Germinal center (tissue), 1 donor: ENCODE measurements around the gene BSN.
"Not testable (repeated sequence)": the region's sequence is repeated elsewhere in the genome, so short reads cannot be mapped to it uniquely, and the experiment has no call there.

Source experiments
- DNase-seq: peaks from one replicate; pipeline ENCODE4 v3.0.0; 2012; ENCODE audit warnings: mixed read lengths, low spot score

The BSN gene

DNA sequence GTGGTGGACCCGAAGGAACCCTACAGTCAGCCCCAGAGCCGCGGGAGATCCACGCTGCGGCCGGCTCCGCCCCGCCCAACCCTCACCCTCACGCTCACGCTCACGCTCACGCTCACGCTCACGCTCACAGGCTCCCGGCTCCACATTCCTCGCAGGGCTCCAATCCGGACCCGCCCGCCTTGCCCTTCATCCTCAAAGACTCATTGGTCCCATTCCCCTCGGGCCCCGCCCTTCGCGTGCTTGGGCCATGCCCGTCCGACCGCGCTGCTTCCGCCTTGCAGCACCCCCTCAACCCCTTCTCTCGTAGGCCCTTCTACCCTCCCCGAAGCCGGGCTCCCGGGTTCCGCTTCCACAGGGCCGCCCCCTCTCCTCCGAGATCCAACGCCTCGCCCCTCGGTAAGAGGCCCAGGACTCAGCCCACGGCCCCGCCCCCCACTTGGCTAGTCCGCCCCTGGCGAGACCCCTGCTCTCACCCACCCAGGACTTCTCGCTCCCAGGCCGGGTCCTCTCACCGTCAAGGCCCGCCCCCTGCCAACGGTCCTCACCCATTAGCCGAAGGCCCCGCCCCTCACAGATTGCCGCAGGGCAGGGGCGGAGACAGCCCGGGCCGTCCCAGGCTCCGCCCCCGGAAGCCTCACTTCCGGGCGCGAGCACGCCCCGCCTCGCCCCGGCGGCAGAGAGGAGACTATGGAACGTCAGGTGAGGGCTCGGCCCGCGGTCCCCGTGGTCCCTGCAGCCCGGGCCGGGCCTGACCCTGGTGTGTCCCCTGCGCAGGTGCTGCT, 119.6 kb downstream of the BSN start, which contains the start of gene APEH:
Gene APEH (plus strand): TSS at position 637 of the 782 bp plus-strand sequence. CDS start 51 bp downstream, at position 688.
- peak; percentile 98 for DNase-seq

DNA sequence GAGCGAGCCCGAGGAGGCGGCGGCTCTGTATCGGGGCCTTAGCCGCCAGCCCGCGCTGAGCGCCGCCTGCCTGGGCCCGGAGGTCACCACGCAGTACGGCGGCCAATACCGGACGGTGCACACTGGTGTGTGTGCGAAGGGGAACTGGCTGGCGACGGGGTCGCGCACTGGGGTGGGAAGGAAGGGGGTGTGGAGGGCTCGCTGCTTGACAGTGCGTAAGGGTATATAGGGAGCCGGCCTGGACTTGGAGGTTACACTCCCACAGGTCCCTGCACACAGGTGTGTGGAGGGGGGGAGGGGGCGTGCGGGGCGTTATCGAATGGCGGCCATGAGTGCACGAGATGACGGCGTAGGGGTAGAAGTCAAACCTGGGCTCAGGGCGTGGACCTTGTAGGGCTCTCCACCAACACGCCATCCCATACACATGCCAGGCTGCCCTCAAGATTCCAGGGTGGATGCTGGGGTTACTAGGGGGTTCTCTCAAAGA, 120.3 kb downstream of the BSN start:
- no peak for DNase-seq

DNA sequence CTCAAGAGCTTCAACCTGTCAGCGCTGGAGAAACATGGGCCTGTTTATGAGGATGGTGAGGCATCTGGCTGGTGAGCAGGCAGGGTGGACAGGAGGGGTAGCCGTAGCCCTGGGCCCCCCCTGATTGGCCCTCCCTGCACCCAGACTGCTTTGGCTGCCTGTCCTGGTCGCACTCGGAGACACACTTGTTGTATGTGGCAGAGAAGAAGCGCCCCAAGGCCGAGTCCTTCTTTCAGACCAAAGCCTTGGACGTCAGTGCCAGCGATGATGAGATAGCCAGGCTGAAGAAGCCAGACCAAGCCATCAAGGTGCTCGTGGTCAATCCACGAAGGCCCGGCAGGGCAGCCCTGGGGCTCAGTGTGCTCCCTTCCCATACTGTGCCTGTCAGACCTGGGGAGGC, 121.6 kb downstream of the BSN start:
- no peak for DNase-seq

DNA sequence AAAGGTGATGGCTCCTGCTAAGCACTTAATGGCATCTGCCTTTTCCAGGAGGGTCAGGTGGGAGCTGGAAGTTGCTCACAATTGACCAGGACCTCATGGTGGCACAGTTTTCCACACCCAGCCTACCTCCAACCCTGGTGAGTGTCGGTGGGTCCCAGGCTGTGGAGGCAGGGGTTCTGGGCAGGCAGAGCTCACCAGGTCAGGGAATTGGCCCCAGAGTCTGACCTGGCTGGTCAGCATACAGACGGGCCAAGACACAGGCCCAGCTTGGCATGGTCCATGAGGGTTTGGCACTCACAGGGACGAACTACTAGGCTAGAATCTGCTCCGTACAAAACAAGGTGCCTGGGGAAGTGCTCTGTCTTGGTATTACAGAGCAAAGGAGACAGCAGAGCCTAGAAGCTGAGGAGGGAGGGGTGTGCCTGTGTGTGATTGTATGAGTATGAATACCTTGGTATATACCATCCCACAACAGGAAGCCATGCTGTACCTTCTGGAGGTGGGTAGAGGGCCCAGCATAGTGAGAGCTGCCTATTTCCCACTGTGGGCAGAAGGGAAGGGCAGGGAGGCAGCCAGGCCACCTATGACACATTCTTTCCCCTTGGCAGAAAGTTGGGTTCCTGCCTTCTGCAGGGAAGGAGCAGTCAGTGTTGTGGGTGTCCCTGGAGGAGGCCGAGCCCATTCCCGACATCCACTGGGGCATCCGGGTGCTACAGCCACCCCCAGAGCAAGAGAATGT, 126.4 kb downstream of the BSN start:
- DNase-seq = no peak

DNA sequence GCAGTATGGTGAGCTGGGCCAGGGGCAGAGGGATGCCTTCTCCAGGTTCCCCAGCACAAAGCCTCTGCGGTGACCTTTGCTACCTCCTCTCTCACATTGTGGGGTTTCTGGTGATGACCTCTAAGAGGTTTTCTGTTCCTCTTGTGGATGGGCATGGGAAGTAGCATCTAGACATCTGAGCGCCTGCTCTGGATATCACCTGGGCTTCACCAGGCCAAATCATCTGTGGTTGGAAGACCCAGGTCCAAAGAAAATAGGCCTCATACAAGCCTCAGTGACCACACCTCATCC, 126.9 kb downstream of the BSN start:
- no peak for DNase-seq

DNA sequence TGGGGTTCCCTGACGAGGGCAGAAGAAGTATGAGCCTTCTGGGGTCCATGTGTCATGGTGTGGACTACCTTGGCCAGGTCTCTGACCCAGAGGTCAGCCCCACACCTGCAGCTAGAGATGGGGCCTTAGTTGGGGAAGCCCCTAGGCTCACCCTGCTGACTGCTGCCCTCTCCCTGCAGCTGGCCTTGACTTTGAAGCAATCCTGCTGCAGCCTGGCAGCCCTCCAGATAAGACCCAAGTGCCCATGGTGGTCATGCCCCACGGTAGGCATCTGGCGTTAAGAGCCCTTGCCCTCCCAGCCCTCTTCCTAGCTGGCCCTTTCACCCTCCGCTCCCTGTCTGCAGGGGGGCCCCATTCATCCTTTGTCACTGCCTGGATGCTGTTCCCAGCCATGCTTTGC, 127.3 kb downstream of the BSN start:
- DNase-seq = no peak

DNA sequence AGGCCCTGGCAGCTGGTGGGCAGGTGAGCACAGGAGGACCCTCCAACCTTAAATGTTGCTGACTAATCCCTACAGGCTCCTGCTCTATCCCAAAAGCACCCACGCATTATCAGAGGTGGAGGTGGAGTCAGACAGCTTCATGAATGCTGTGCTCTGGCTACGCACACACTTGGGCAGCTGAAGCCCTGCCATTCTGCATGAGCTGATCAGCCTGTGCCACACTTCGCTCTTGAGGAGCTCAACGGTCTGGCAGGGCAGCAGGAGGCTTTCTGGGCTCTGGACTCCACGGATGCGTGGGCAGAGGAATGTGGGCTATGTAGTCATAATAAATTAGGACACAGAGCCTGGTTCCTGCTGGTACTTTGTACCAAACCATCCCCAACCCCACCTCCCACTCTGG, 128.9 kb downstream of the BSN start:
- DNase-seq = no peak

DNA sequence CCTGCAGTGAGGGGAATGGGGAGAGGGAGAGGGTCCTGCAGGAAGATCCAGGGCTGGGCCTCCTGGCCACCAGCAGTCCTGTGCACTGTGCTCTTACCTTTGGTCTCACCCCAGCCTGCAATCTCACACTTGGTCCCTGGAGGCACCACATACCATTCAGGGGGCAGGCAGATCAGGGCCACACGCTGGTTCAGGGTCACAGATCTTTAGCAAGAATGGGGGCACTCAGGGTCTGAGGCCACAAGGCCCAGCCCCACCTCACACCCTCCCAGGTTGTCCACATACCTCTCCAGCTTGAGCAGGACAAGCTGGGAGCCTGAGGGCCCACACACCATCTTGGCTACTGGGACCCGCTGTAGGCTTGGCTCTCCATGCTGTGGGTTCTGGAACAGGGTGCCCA, 130.2 kb downstream of the BSN start:
- DNase-seq = not testable (repeated sequence)

DNA sequence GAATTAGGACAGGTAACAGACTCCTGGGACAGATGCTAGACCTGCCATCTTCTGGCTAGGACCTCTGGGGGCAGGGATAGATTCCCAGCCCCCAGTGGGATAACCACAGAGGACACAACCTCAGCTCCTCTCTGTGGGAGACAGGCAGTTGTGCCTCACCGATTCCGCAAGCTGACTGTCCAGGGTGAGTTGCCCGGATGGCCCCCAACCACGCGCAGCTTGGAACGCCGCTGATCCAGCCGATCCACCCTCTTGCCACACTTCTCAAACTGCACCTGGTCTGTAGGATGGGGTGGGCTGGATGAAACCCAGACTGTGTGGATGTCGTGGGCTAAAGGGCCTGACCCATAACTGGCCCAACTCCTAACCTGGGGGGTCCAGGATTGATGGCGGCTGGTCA, 130.8 kb downstream of the BSN start:
- not testable (repeated sequence) for DNase-seq

DNA sequence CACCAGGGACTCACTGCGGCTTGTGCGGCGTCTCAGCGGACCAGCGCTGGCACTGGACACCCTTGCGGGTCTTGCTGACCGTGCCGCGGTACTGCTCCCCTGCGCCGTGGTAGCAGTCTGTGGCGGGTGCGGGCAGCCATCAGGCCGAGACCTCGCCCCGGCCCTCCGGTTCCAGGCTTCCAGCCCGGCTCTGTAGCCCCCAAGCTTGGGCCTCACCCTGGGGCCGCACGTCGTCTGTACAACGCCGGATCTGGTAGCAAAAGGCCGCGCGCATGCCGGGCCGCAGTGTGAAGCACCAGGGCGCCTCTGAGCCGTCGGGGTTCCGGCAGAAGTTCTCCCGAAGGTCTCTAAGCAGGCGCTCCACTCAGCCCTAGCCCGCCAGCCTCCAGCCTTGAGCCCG, 131.6 kb downstream of the BSN start:
- DNase-seq = not testable (repeated sequence)

DNA sequence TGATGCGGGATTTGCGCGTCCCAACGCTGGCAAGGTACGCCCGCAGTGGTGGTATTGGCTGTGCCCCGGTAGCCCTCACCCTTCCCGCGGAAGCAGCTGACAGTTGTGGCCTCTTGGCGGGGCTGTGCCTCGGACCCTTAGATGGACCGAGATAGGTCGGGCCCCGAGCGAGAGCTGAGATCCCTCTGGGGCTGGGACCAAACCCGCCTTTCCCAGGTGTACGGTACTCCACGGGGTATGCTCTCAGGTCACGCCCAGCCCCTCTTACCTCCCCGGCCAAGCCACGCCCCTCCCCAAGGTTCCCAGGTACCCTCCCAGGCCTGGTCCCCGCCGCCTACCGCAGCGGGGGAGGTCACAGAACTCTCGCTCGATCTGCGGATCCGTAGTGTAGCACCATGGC, 132.1 kb downstream of the BSN start:
- DNase-seq = not testable (repeated sequence)

DNA sequence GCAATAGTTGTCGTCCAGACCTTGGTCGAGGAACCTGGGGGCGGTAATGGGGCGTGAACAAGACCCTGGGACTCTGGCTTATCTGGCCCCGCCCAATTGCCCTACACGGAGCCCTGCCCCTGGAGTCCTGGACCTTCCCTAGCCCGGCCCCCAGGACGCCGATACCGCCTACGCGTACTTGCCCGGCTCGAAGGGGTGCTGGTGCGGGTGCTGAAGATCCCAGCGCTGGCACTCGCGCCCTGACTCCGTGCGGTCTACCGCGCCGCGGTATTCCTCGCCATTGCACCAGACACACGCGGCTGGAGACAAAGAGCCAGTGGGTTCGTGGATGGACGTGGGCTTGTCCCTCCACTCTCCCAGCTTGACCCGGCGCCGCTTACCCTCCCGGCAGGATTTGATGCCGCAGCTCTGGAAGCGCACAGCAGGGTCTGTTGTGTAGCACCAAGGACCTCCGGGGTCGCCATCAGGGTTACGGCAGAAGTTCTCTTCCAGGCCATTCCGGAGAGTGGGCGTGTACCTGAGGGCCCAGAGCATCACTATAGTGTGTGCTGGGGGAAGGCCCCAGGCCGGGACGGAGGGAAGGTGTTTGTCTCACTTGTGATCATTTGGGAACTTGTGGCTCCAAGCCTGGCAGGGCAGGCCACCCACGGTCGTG, 132.6 kb downstream of the BSN start:
- not testable (repeated sequence) for DNase-seq

DNA sequence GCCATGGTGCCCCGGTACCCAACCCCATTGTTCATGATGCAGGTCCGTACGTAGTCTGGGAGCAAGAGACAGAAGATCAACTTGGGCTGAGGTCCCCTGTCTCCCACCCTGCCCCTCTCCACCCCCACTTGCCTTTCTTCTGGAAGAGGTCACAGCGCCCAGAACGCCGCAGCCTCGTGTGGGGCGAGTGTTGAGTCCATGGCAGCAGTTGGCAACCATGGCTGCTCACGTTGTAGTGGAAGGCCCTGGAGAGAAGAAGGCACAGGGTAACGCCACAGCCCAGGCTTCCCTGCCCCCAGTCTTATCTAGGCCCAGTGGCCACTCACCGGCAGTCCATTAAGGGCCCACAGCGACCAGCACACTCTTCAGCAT, 133.1 kb downstream of the BSN start:
- not testable (repeated sequence) for DNase-seq

DNA sequence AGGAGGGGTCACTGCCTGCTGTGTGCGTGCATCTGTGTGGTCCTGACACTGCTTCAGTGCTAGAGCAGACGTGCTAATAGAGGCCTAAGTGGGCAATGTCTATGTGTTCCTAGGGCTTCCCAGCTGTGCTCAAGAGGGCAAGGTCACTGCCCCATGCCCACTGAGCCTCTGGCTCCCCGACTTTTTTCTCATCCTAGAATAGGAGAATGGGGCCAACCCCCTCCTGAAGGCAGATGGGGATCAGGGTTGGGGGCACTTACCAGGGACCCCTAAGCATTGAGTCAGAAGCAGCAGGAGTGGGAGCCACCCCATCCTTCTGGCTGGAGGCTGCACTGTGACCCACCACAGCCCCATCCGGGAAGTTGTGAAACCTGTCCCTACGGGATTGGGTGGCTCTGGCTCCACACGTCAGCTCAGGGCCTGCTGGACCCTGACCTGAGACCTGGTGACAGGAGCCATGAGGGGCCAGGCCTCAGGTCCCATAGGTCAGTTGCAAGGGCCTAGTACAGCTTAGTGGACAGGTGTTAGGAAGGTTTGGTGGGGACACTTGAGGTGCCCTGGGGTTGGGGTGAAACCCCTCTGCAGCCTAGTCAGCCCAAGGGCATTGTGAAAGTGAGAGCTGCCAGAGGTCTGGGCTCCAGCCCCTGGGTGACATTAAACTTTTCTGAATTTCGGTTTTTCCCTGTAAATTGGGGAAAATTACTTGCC, 134.2 kb downstream of the BSN start:
- not testable (repeated sequence) for DNase-seq

DNA sequence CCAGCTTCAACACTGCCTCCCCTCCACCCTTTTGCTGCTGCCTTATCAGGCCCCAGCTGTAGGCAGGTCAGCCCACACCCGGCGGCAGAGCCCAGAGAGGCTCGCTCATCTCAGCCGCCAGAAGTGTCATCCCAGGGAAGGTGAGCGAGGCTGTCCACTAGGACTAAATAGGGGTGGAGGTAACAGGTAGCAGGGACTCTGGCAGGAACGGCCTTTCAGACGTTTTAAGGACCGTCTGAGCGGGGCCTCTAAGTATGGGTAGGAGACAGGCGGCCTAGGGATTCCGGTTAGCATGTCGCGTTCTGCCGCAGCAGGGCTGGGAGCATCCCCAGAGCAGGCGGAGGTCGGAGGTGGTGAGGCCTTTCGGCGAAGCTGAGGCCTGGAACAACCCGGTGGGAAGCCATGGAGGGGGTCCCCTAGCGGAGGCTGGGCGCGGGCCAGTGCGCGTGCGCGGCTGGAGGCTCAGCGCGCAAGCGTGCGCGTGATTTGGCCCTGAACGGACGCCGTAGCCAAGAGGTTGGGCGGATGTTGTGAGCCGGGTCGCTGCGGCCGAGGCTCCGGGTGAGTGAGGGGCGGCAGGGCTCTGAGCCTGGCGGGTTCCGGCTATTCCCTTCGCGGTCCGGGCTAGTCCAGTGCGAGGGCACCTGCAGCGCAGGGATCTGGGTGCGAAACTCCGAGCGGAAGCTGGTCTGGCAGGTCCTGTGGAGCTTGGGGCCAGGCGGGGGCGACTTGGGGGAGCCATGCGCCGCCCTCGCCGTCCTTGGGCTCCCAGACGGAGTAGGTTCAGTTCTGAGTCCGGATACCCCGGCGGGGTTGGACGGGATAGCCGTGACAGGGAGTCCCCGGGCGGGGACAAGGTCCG, 135.0 kb downstream of the BSN start, which contains the start of the genes MST1 and RNF123:
Gene MST1 (minus strand): TSS at position 429 of the 862 bp plus-strand sequence. CDS start 783 bp downstream, outside the sequence.
Gene RNF123 (plus strand): TSS at position 512 of the 862 bp plus-strand sequence. CDS start 1,609 bp downstream, outside the sequence.
- peak; percentile 90 for DNase-seq

DNA sequence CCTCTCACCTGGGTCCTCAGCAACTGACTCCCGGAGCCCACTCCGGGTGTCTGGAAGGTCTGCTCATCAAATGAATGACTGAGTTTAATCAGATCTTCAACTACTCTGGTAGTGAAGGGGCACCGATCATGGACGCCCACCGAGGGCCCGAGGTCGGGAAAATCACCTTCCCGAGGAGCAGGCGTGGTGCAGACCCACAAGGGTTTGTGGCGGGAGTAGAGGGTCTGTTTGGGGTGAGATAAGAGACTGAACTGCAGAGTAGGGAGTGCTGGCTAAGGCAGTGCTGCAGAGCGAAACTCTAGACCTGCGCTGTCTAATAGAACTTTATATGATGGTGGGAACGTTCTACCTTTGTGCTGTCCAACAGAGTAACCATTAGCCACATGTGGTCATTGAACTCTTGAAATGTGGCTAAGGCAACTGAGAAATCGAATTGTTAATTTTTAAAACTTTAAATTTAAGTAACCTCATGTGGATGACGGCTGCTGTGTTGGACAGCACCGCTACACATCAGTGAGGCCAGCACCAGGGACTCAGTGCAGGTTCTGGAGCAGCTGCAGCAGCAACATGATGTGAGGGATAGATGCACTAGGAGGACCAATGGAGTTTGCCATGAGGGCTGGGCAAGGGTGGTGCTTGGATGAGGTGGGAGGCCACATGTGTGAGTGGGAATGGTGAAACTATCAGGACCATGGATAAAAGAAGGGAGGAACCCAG, 135.8 kb downstream of the BSN start:
- DNase-seq = not testable (repeated sequence)

DNA sequence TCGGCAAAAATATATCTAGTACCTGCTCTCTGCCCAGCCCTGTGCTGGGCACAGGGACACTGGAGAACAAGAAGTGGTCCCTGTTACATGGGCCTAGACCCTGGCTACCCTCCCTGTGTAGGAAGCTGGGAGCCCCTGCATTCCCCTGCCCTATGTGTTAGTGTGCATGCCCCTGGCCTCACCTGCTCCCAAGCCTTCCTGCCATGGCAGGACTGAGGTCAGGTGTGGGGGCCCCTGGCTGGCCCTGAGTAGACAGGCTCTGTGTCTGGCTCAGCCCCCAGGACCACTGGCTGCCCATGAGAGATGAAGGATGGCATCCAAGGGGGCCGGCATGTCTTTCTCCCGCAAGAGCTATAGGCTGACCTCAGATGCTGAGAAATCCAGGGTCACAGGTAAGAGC, 136.6 kb downstream of the BSN start:
- DNase-seq = not testable (repeated sequence)

DNA sequence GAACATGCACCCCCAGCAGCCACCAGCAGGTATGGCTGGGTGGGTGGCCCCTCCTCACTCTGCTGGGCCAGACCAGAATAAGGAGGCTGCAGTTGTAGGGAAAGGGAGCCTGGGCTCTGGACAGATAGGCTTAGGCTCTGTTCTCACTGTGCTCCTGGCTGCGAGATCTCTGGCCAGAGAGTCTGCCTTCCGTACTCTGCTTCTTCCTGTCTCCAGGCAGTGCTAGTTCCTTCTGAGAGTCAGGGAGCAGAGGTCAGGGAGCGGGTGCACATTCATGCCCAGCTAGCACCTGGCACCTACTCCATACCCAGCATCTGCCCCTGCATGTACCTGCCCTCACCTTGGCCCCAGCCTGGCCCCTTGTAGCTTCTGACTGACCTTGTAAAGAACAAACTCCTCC, 137.2 kb downstream of the BSN start:
- not testable (repeated sequence) for DNase-seq

DNA sequence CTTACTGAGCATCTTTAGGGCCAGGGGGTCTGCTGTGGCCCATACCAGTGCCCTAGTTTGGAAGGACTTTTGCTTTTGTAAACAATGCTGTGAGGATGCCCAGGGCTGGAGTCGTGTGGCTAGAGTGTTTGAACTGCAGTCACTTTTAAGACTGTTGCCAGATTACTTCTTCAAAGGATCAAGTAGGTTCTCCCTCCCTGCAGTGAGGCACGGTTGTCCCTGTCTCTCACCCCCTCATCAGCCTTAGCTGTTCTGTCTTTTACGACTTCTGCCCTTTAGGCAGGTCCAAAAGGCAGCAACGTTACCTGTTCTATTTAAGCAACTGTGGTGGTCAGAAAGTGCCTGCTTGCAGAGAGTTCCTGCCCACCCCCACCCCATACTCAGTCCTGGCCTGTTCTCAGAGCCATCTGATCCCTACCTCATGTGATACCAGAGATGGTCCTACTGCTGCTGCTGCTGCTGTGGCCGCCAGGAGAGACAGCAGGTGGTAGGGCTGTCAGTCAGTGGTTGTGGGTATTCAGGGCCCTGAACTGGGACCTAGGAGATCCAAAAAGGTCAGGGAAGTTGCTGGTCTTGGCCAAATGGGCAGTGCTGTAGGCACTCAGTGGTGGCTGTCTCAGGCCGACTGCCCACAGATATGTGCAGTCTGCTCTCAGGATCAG, 140.3 kb downstream of the BSN start:
- not testable (repeated sequence) for DNase-seq
